CD4-positive, alpha-beta T cell (primary cell): Measurements from ENCODE around the gene PRKAR1B. TPM values are rescaled to one million over a fixed set of nuclear protein-coding genes. Genes with fewer than 3 reads are reported as not detected.

Experiments used
- ATAC-seq: fragments of 200-7000 bp; cut with Tn5 transposase; one replicate; pipeline ENCODE4 v1.10.0; 2022; ENCODE audit warnings: mild to moderate bottlenecking; ENCODE audit not compliant: poor library complexity
- CTCF ChIA-PET: fragments of 350-600 bp; sonication (Branson Sonifier 250); formaldehyde crosslinking; loops from one replicate; lab custom pipeline; 2021; ENCODE audit warnings: antibody characterized with exemption, inconsistent platforms; lab: Charles Lee
- POLR2A ChIA-PET: fragments of 350-600 bp; sonication (Branson Sonifier 250); formaldehyde crosslinking; loops from one replicate; lab custom pipeline; 2021; ENCODE audit warnings: antibody characterized with exemption, inconsistent platforms; lab: Charles Lee
- DNase-seq, 14 experiments: peaks; one replicate each; pipeline ENCODE4 v3.0.0-alpha.2; 2013 to 2020; ENCODE audit warnings: mixed read lengths in 2 of 14
- H3K27ac ChIP-seq, 2 donors: one replicate each; pipeline versions ENCODE4 v1.5.1 to v1.7.0; 2013; ENCODE audit warnings: low read length in 2 of 2, low read depth in 1 of 2, mild to moderate bottlenecking in 1 of 2
- H3K27me3 ChIP-seq, 2 experiments: 1 replicate in 1 of 2; 2 replicates in 1 of 2; pipeline versions ENCODE4 v1.6.1 to v1.7.0; 2013; ENCODE audit warnings: low read length in 2 of 2, control low read depth in 1 of 2, mild to moderate bottlenecking in 1 of 2, moderate library complexity in 1 of 2; ENCODE audit not compliant: insufficient read depth in 2 of 2, control insufficient read depth in 1 of 2
- H3K36me3 ChIP-seq: one replicate; pipeline ENCODE4 v1.6.1; 2013; ENCODE audit warnings: low read length, control low read depth; ENCODE audit not compliant: insufficient read depth
- H3K4me1 ChIP-seq: one replicate; pipeline ENCODE4 v1.6.1; 2013; ENCODE audit warnings: low read length, control low read depth; ENCODE audit not compliant: insufficient read depth
- H3K4me3 ChIP-seq: one replicate; pipeline ENCODE4 v1.5.1; 2013; ENCODE audit warnings: mild to moderate bottlenecking, low read length, moderate library complexity
- H3K9me3 ChIP-seq, 2 experiments: 1 replicate in 1 of 2; 2 replicates in 1 of 2; pipeline versions ENCODE4 v1.6.1 to v1.7.0; 2013; ENCODE audit warnings: low read length in 2 of 2, mild to moderate bottlenecking in 2 of 2, control low read depth in 1 of 2, moderate library complexity in 1 of 2; ENCODE audit not compliant: control insufficient read depth in 1 of 2, insufficient read depth in 1 of 2
- H3K27ac Mint-ChIP-seq: one replicate; pipeline ENCODE4 v1.8.0; 2020; ENCODE audit warnings: mixed read lengths
- H3K27me3 Mint-ChIP-seq: one replicate; pipeline ENCODE4 v1.8.0; 2021; ENCODE audit warnings: mixed read lengths
- H3K36me3 Mint-ChIP-seq: one replicate; pipeline ENCODE4 v1.8.0; 2021; ENCODE audit warnings: low read depth, mixed read lengths
- H3K4me1 Mint-ChIP-seq: one replicate; pipeline ENCODE4 v1.8.0; 2021; ENCODE audit warnings: low read depth, mixed read lengths
- H3K4me3 Mint-ChIP-seq: one replicate; pipeline ENCODE4 v1.8.0; 2020; ENCODE audit warnings: mild to moderate bottlenecking, mixed read lengths
- H3K9me3 Mint-ChIP-seq: one replicate; pipeline ENCODE4 v1.8.0; 2020; ENCODE audit warnings: mixed read lengths
- intact Hi-C, 2 experiments: fragments of 100-400 bp; cut with DNase I in 1 of 2; cut with micrococcal nuclease in 1 of 2; formaldehyde crosslinking; loops; one replicate each; pipeline versions ENCODE4 v1.15.1 to v1.9.0; 2023 to 2025; cut with DNase I, micrococcal nuclease
- total RNA-seq, 174 experiments: library from RNA in 2 of 174; stranded (reverse) in 2 of 174; gene quantifications; one replicate each; pipeline ENCODE4 v1.2.3 and lab custom pipeline; 2021 to 2026
- TF ChIP-seq, protein P1 (sequence below): fragments of 200-600 bp; IDR thresholded peaks from one replicate; pipeline ENCODE4 v1.8.0; 2022; ENCODE audit warnings: antibody characterized with exemption, mild to moderate bottlenecking

The PRKAR1B gene
- total RNA-seq, 2 experiments from 2014 or later: 18.8 to 19.5 TPM

DNA sequence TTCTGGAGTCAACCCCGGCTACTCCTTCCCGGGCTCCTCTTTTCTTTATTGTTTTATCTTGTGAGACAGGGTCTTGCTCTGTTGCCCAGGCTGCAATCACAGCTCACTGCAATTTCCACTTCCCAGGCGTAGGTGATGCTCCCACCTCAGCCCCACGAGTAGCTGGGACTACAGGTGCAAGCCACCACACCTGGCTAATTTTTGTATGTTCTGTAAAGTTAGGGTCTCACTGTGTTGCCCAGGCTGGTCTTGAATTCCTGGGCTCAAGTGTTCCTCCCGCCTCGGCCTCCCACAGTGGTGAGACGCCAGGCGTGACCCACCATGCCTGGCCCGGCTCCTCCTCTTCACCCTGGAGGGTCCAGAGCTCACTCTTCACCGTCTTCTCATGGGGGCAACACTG lies 192.1 kb downstream of the PRKAR1B start:
- POLR2A ChIA-PET: no interaction called here
- Histone ChIP-seq H3K27ac (no peak overlapping the region), H3K9me3 (peaks cover 0 to 12% of the 10 kb centered on the region in 2 experiments), H3K4me3 (no peak overlapping the region), H3K27me3 (peaks cover 0 to 2% of the 10 kb centered on the region in 2 experiments), H3K36me3 (no peaks in the 10 kb centered on the region), H3K4me1 (no peaks in the 10 kb centered on the region)
- CTCF ChIA-PET: no interaction called here
- Mint-ChIP-seq H3K4me3 (no peak overlapping the region), H3K27me3 (peaks cover 9% of the 10 kb centered on the region), H3K9me3 (no peaks in the 10 kb centered on the region), H3K36me3 (no peaks in the 10 kb centered on the region), H3K27ac (no peak overlapping the region), H3K4me1 (no peaks in the 10 kb centered on the region)
- intact Hi-C loops: no loop called here
- TF ChIP-seq, protein P1, sequence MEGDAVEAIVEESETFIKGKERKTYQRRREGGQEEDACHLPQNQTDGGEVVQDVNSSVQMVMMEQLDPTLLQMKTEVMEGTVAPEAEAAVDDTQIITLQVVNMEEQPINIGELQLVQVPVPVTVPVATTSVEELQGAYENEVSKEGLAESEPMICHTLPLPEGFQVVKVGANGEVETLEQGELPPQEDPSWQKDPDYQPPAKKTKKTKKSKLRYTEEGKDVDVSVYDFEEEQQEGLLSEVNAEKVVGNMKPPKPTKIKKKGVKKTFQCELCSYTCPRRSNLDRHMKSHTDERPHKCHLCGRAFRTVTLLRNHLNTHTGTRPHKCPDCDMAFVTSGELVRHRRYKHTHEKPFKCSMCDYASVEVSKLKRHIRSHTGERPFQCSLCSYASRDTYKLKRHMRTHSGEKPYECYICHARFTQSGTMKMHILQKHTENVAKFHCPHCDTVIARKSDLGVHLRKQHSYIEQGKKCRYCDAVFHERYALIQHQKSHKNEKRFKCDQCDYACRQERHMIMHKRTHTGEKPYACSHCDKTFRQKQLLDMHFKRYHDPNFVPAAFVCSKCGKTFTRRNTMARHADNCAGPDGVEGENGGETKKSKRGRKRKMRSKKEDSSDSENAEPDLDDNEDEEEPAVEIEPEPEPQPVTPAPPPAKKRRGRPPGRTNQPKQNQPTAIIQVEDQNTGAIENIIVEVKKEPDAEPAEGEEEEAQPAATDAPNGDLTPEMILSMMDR: no peak
- ATAC-seq (no peak), DNase-seq (no peak)

DNA sequence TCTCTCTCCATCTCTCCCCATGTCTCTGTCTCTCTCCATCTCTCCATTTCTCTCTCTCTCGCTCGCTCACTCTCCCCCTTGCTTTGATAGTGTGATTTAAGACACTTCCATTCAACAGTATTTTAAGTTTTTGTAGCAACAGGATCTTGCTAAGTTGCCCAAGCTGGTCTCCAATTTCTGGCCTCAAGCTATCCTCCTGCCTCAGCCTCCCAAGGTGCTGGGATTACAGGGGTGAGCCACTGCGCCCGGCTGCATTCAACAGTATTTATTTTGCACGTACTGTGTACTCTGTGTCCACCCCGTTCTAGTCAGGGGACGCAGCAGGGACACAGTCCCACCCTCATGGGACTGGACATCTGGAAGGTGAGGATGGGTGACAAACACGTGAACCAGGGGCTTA lies 193.0 kb downstream of the PRKAR1B start:
- CTCF ChIA-PET: no interaction called here
- H3K4me3 ChIP-seq: no peak overlapping the region
- Mint-ChIP-seq H3K9me3 (no peaks in the 10 kb centered on the region), H3K27me3 (peaks cover 9% of the 10 kb centered on the region), H3K27ac (no peak overlapping the region), H3K4me3 (no peak overlapping the region), H3K4me1 (no peaks in the 10 kb centered on the region), H3K36me3 (no peaks in the 10 kb centered on the region)
- POLR2A ChIA-PET: no interaction called here
- no peak overlapping the region for H3K27ac ChIP-seq
- peaks cover 0 to 5% of the 10 kb centered on the region in 2 experiments for H3K27me3 ChIP-seq
- peaks cover 0 to 12% of the 10 kb centered on the region in 2 experiments for H3K9me3 ChIP-seq
- intact Hi-C loops: no loop called here
- H3K36me3 ChIP-seq: no peaks in the 10 kb centered on the region
- DNase-seq (no peak), ATAC-seq (no peak)
- TF ChIP-seq, protein P1: no peak
- no peaks in the 10 kb centered on the region for H3K4me1 ChIP-seq

DNA sequence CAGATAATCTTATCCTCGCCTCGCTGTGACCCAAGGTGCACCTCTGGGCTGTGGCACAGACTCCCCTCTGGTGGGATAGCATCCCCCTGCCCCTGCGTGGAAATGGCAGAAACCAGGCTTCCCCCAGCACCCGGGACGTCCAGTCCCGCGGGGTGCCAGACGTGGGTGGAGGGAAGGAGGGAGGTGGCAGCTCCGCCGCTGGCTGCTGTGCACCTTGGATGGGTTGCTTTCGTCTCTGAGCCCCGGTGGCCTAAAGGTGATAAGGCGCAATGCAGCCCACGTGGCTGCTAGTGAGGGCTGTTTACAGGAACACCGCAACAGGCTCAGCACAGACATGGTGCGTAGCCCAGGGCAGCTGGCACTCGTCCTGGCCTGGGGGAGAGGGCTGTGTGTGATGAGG lies 193.8 kb downstream of the PRKAR1B start:
- Mint-ChIP-seq H3K27me3 (peaks cover 9% of the 10 kb centered on the region), H3K27ac (no peak overlapping the region), H3K4me3 (no peak overlapping the region), H3K4me1 (no peaks in the 10 kb centered on the region), H3K36me3 (no peaks in the 10 kb centered on the region), H3K9me3 (no peaks in the 10 kb centered on the region)
- no peak overlapping the region for H3K27ac ChIP-seq
- TF ChIP-seq, protein P1: no peak
- POLR2A ChIA-PET: no interaction called here
- peaks cover 0 to 5% of the 10 kb centered on the region in 2 experiments for H3K27me3 ChIP-seq
- no peak for DNase-seq
- no peaks in the 10 kb centered on the region for H3K36me3 ChIP-seq
- intact Hi-C loops: no loop called here
- CTCF ChIA-PET: no interaction called here
- H3K4me3 ChIP-seq: no peak overlapping the region
- H3K4me1 ChIP-seq: no peaks in the 10 kb centered on the region
- no peak for ATAC-seq
- H3K9me3 ChIP-seq: peaks cover 0 to 12% of the 10 kb centered on the region in 2 experiments
